K562 (cell line): Measurements from ENCODE around the gene IRF2BP2. TPM values are rescaled to one million over a fixed set of nuclear protein-coding genes. Genes with fewer than 3 reads are reported as not detected.

ENCODE experiments used
- BRD4 ChIP-seq: fragments of 200-600 bp; sonication (generic); IDR thresholded peaks from 2 replicates; pipeline ENCODE4 v1.6.1; 2017; ENCODE audit warnings: inconsistent platforms
- CBFA2T3 ChIP-seq: fragments of 450-650 bp; IDR thresholded peaks from 2 replicates; pipeline ENCODE4 v1.6.1; 2017
- ETS2 ChIP-seq: IDR thresholded peaks from 2 replicates; pipeline ENCODE4 v1.6.1; 2016; ENCODE audit warnings: borderline replicate concordance, missing genetic modification characterization, mild to moderate bottlenecking, moderate library complexity, missing compliant biosample characterization; ENCODE audit not compliant: poor library complexity, severe bottlenecking
- FOXJ2 ChIP-seq: fragments of 200-800 bp; sonication (Bioruptor generic); IDR thresholded peaks from 2 replicates; pipeline ENCODE4 v1.6.1; 2016; ENCODE audit warnings: missing genetic modification characterization, missing compliant biosample characterization
- LARP7 ChIP-seq: fragments of 450-650 bp; IDR thresholded peaks from 2 replicates; pipeline ENCODE4 v1.6.1; 2016
- NCOA6 ChIP-seq: fragments of 450-650 bp; IDR thresholded peaks from 2 replicates; pipeline ENCODE4 v1.6.1; 2017; ENCODE audit warnings: mild to moderate bottlenecking
- NR4A1 ChIP-seq, 2 experiments: fragments of 250-450 bp in 1 of 2; fragments of 450-650 bp in 1 of 2; sonication (Bioruptor Pico) in 1 of 2; IDR thresholded peaks; 2 replicates each; pipeline versions ENCODE4 v1.4.0 to v1.6.1; 2016 to 2020; ENCODE audit warnings: mild to moderate bottlenecking in 2 of 2, missing compliant biosample characterization in 1 of 2, missing genetic modification characterization in 1 of 2, moderate library complexity in 1 of 2
- PHB ChIP-seq: fragments of 250-450 bp; sonication (Bioruptor Pico); IDR thresholded peaks from 2 replicates; pipeline ENCODE4 v1.5.0; 2021
- RBFOX2 ChIP-seq: fragments of 200-400 bp; formaldehyde crosslinking; IDR thresholded peaks from 2 replicates; pipeline ENCODE4 v1.6.1; 2017; ENCODE audit warnings: low read depth, mild to moderate bottlenecking, low read length, moderate library complexity
- SLC30A9 ChIP-seq: fragments of 250-450 bp; sonication (Bioruptor Pico); IDR thresholded peaks from 2 replicates; pipeline ENCODE4 v1.8.0; 2022; ENCODE audit warnings: mild to moderate bottlenecking, moderate library complexity
- SMAD3 ChIP-seq: fragments of 450-650 bp; formaldehyde crosslinking; conservative IDR thresholded peaks from 2 replicates; pipeline ENCODE4 v1.4.0; 2020; ENCODE audit warnings: mild to moderate bottlenecking
- SP1 ChIP-seq: sonication (generic); formaldehyde crosslinking; IDR thresholded peaks from 2 replicates; pipeline ENCODE4 v1.8.1; 2022; ENCODE audit warnings: mild to moderate bottlenecking, missing genetic modification reagents
- ZFX ChIP-seq: sonication (generic); formaldehyde crosslinking; IDR thresholded peaks from 2 replicates; pipeline ENCODE4 v1.8.0; 2022; ENCODE audit warnings: mild to moderate bottlenecking, missing genetic modification reagents, moderate library complexity
- ZNF165 ChIP-seq: fragments of 250-450 bp; sonication (Bioruptor Pico); IDR thresholded peaks from 2 replicates; pipeline ENCODE4 v1.4.0; 2020; ENCODE audit warnings: borderline replicate concordance
- ZNF23 ChIP-seq: fragments of 250-450 bp; sonication (Bioruptor Pico); IDR thresholded peaks from 2 replicates; pipeline ENCODE4 v1.4.0; 2020; ENCODE audit warnings: mild to moderate bottlenecking
- ZNF408 ChIP-seq: fragments of 250-450 bp; sonication (Bioruptor Pico); IDR thresholded peaks from 2 replicates; pipeline ENCODE4 v1.4.0; 2020; ENCODE audit warnings: low read depth, mild to moderate bottlenecking, moderate library complexity
- ZNF830 ChIP-seq: fragments of 250-450 bp; sonication (Bioruptor Pico); IDR thresholded peaks from 2 replicates; pipeline ENCODE4 v1.5.0; 2021; ENCODE audit warnings: mild to moderate bottlenecking
- polyA plus RNA-seq, 8 experiments: library from polyadenylated mRNA; depleted of rRNA in 4 of 8; stranded (reverse) in 5 of 8; unstranded in 3 of 8; fragments of >200 nt; fragmentation: Nextera tagmentation in 2 of 8; fragmentation: Illumina TruSeq in 1 of 8; extraction: Ambion mirVana in 2 of 8; extraction: Trizol in 1 of 8; gene quantifications; 2 replicates each; pipeline versions ENCODE4 v1.2.1 to v1.2.3, GENCODE V29; 2011 to 2014; ENCODE audit warnings: inconsistent platforms in 1 of 8, missing spikeins in 1 of 8
- total RNA-seq, 7 experiments: library from RNA; depleted of rRNA in 6 of 7; stranded (reverse); fragments of >200 nt in 6 of 7; fragmentation: Illumina TruSeq in 2 of 7; extraction: Trizol in 2 of 7; gene quantifications; 2 replicates each; pipeline versions ENCODE4 v1.2.1 to v1.2.3, GENCODE V29; 2011 to 2021; ENCODE audit warnings: low replicate concordance in 1 of 7
- TF ChIP-seq, protein P1 (sequence below): sonication (generic); formaldehyde crosslinking; IDR thresholded peaks from 2 replicates; pipeline ENCODE4 v1.8.0; 2022; ENCODE audit warnings: mild to moderate bottlenecking, low read depth, missing genetic modification reagents
- TF ChIP-seq, protein P2 (sequence below): sonication (generic); formaldehyde crosslinking; IDR thresholded peaks from 2 replicates; pipeline ENCODE4 v1.8.0; 2022; ENCODE audit warnings: mild to moderate bottlenecking, missing genetic modification reagents
- TF ChIP-seq, protein P3 (sequence below): fragments of 150-350 bp; IDR thresholded peaks from 2 replicates; pipeline ENCODE4 v1.6.1; 2014; ENCODE audit warnings: low read depth, mild to moderate bottlenecking, low read length, borderline replicate concordance
- TF ChIP-seq, protein P4 (sequence below): fragments of 250-450 bp; sonication (Bioruptor Pico); IDR thresholded peaks from 2 replicates; pipeline ENCODE4 v1.4.0; 2020
- TF ChIP-seq, protein P5 (sequence below): fragments of 450-650 bp; IDR thresholded peaks from 2 replicates; pipeline ENCODE4 v1.6.1; 2014; ENCODE audit warnings: low read depth, mild to moderate bottlenecking, moderate library complexity, borderline replicate concordance

The IRF2BP2 gene
- total and polyA plus RNA-seq, 9 of the 15 experiments (the other 6 are each of a cell fraction or from before 2014, with no cell fraction given), result 7.7 to 68.6 (median 22.1) TPM

DNA sequence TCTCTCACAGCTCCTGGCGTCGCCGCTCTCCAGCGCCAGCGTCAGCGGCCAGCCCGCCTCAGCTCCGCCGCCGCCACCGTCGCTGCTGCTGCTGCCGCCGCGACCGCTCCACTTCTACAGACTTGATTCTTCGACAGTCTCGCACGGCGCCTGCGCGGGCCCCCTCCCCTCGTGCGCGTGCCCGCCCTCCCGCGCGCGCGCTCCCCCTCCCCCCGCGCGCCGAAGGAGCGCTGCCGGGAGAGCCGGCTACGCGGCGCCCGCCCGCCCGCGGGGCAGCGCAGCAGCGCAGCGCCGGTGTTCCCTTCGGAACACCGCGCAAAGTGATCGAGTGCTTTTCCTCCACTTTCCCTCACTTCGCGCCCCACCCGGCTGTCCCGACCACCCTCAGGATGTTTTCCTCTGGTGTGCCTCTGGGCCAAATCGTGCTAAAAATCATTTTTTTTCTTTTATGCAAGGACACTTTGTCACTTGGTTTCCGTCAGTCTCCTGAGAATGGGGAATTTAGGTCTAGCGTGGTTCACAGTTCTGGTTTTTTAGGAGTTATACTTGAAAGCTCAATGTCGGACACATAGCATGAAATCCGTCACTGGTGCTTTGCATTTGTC is at the start of gene IRF2BP2 (continued):
- no peak for TF ChIP-seq SLC30A9 (CRISPR knock-in tag)
- TF ChIP-seq SP1 (CRISPR knock-in tag), result no peak
- no peak for TF ChIP-seq NR4A1 (CRISPR knock-in tag; IDR thresholded peaks at IDR 0.05)
- TF ChIP-seq NR4A1 (tag; IDR thresholded peaks at IDR 0.05), result no peak; the same call in 1 of the 2 replicates
- peak; percentile 67 for TF ChIP-seq RBFOX2
- no peak for TF ChIP-seq LARP7
- TF ChIP-seq ETS2 (tag), result no peak
- no peak for TF ChIP-seq CBFA2T3
- no peak for TF ChIP-seq PHB (CRISPR knock-in tag)
- TF ChIP-seq, protein P1, sequence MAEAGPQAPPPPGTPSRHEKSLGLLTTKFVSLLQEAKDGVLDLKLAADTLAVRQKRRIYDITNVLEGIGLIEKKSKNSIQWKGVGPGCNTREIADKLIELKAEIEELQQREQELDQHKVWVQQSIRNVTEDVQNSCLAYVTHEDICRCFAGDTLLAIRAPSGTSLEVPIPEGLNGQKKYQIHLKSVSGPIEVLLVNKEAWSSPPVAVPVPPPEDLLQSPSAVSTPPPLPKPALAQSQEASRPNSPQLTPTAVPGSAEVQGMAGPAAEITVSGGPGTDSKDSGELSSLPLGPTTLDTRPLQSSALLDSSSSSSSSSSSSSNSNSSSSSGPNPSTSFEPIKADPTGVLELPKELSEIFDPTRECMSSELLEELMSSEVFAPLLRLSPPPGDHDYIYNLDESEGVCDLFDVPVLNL, result no peak
- TF ChIP-seq, protein P2, sequence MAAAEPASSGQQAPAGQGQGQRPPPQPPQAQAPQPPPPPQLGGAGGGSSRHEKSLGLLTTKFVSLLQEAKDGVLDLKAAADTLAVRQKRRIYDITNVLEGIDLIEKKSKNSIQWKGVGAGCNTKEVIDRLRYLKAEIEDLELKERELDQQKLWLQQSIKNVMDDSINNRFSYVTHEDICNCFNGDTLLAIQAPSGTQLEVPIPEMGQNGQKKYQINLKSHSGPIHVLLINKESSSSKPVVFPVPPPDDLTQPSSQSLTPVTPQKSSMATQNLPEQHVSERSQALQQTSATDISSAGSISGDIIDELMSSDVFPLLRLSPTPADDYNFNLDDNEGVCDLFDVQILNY (CRISPR knock-in tag), result no peak
- TF ChIP-seq, protein P3, sequence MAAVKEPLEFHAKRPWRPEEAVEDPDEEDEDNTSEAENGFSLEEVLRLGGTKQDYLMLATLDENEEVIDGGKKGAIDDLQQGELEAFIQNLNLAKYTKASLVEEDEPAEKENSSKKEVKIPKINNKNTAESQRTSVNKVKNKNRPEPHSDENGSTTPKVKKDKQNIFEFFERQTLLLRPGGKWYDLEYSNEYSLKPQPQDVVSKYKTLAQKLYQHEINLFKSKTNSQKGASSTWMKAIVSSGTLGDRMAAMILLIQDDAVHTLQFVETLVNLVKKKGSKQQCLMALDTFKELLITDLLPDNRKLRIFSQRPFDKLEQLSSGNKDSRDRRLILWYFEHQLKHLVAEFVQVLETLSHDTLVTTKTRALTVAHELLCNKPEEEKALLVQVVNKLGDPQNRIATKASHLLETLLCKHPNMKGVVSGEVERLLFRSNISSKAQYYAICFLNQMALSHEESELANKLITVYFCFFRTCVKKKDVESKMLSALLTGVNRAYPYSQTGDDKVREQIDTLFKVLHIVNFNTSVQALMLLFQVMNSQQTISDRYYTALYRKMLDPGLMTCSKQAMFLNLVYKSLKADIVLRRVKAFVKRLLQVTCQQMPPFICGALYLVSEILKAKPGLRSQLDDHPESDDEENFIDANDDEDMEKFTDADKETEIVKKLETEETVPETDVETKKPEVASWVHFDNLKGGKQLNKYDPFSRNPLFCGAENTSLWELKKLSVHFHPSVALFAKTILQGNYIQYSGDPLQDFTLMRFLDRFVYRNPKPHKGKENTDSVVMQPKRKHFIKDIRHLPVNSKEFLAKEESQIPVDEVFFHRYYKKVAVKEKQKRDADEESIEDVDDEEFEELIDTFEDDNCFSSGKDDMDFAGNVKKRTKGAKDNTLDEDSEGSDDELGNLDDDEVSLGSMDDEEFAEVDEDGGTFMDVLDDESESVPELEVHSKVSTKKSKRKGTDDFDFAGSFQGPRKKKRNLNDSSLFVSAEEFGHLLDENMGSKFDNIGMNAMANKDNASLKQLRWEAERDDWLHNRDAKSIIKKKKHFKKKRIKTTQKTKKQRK, result no peak
- TF ChIP-seq ZFX, result no peak
- TF ChIP-seq ZNF830 (CRISPR knock-in tag), result no peak
- TF ChIP-seq, protein P4, sequence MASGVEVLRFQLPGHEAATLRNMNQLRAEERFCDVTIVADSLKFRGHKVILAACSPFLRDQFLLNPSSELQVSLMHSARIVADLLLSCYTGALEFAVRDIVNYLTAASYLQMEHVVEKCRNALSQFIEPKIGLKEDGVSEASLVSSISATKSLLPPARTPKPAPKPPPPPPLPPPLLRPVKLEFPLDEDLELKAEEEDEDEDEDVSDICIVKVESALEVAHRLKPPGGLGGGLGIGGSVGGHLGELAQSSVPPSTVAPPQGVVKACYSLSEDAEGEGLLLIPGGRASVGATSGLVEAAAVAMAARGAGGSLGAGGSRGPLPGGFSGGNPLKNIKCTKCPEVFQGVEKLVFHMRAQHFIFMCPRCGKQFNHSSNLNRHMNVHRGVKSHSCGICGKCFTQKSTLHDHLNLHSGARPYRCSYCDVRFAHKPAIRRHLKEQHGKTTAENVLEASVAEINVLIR (CRISPR knock-in tag), result no peak
- no peak; the same call in 1 of the 2 replicates for TF ChIP-seq ZNF23 (CRISPR knock-in tag)
- TF ChIP-seq NCOA6, result no peak
- no peak for TF ChIP-seq ZNF165 (CRISPR knock-in tag)
- TF ChIP-seq BRD4, result peak; percentile 90
- TF ChIP-seq SMAD3 (CRISPR knock-in tag), result no peak
- no peak for TF ChIP-seq ZNF408
- TF ChIP-seq, protein P5, sequence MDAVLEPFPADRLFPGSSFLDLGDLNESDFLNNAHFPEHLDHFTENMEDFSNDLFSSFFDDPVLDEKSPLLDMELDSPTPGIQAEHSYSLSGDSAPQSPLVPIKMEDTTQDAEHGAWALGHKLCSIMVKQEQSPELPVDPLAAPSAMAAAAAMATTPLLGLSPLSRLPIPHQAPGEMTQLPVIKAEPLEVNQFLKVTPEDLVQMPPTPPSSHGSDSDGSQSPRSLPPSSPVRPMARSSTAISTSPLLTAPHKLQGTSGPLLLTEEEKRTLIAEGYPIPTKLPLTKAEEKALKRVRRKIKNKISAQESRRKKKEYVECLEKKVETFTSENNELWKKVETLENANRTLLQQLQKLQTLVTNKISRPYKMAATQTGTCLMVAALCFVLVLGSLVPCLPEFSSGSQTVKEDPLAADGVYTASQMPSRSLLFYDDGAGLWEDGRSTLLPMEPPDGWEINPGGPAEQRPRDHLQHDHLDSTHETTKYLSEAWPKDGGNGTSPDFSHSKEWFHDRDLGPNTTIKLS, result no peak
- TF ChIP-seq FOXJ2 (tag), result peak; percentile 78
